K562 treated with DMSO at 1 percent for 12 hours (cell line): ENCODE data around the gene CEP68. TPM values are rescaled to one million over a fixed set of nuclear protein-coding genes. Genes with fewer than 3 reads are reported as not detected.

Source experiments
- total RNA-seq: library from RNA; unstranded; fragments of 300-600 nt; gene quantifications from 2 replicates; pipeline ENCODE4 v1.2.3, GENCODE V29; 2022; ENCODE audit not compliant: insufficient read depth

The CEP68 gene
- 3.4 and 8.2 TPM in 2 replicates for total RNA-seq

GRCh38 chr2:65056215-65057053 lies at the start of gene CEP68:
TSS of gene CEP68 (plus strand) at chr2:65056416. CDS start at chr2:65069445, 13,029 bp downstream.

DNA sequence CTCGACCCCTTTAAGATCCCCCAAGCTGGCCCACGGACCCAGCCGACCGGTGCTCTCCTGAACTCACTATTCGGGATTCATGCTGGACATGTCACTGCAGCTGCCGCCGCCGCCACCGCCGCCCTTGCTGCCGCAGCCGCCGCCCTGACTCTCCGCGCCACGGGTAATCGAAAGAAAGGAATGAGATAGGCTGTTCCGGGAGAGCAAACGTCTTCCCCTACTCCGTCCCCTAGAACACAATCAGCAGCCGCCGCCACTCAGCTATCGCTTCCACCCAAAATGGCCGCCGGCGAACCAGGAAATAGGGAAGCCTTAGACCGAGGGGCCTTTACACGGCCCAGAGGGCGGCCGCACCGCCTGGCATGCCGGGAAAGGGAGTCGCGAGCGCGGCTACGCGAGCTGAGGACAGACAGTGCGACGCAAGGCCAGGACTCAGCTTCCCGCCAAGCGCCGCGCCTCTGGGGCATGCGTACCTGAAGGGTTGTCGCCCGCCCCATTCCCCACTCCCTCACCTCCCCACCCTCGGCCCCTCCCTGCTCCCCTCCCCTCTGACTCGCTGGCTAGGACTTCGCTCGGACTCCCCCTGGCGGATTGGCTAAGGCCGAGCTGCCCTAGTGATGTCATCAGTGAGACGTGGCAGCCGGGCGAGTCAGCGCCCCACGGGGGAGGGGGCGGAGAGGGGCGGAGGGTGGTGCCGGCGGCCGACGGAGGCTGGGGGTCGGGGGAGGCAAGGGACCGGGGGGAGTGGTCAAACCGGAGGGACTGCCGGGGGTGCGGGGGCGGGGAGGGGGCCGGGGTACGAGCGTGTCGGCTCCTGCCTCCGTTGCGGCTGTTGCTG lies 73.8 kb downstream of the CEP68 start, which contains the start of gene RAB1A:
Gene RAB1A, minus strand, starts transcription at position 281 of the 838 bp plus-strand sequence. Its CDS starts 191 bp downstream, at position 90.

Other genes with a start within 250 kb of the CEP68 start
- 17.9 and 41.3 TPM in 2 replicates for gene SLC1A4, start 67.0 kb upstream of the CEP68 start, total RNA-seq
- gene RAB1A, start 73.7 kb downstream of the CEP68 start, total RNA-seq: 71.1 and 110 TPM in 2 replicates
- 72.3 and 222 TPM in 2 replicates for gene ACTR2, start 171.4 kb downstream of the CEP68 start, total RNA-seq